Measurements from ENCODE around the gene TRABD2B. TPM values are rescaled to one million over a fixed set of nuclear protein-coding genes. Genes with fewer than 3 reads are reported as not detected.

Gene TRABD2B
- total and polyA plus RNA-seq, 2 of the 13 experiments (the other 11 are each of a cell fraction or from before 2014, with no cell fraction given): 0.04 TPM; not detected in 1

- H3K27ac ChIP-seq (ENCODE audit: extremely low read length, insufficient read depth, low read length): no peak overlapping the region
- H3K79me2 ChIP-seq (ENCODE audit: insufficient read depth, low read length): no peaks in the 10 kb centered on the region
- H2AFZ ChIP-seq (ENCODE audit: low read length): no peak overlapping the region
- ChIA-PET CTCF (ENCODE audit: low intra/inter-chr PET ratio, low total read pairs) (no interaction called here), POLR2A (no interaction called here)
- in situ Hi-C loops (cut with HindIII; ENCODE audit: extremely low pct_ligation_motif_present, low pct_unique_long_range_greater_than_20kb): no loop called here
- 61% methylated on average over 5 of the region's 6 CpGs for WGBS (ENCODE audit: low lambda C conversion rate)
- intact Hi-C loops (cut with micrococcal nuclease; ENCODE audit: unreplicated experiment): no loop called here
- H3K4me3 ChIP-seq (replicated peaks in 1 of 3; ENCODE audit: insufficient read depth in 1 of 3, low read depth in 2 of 3, low read length in 3 of 3): no peak overlapping the region
- no peak for ATAC-seq
- no peaks in the 10 kb centered on the region for H4K20me1 ChIP-seq (ENCODE audit: insufficient read depth, low read length)
- DNase-seq (ENCODE audit: low spot score): no peak
- FAIRE-seq: no peak
- no TSS peak for BruUV-seq (replicated peaks)
- no peaks in the 10 kb centered on the region for H3K36me3 ChIP-seq (replicated peaks in 1 of 2; ENCODE audit: control insufficient read depth in 1 of 2, insufficient read depth in 2 of 2, low read length in 2 of 2)
- peaks cover 1 to 16% of the 10 kb centered on the region in 2 experiments; a peak in 2 of 5 replicates for H3K27me3 ChIP-seq (ENCODE audit: control insufficient read depth in 1 of 2, insufficient read depth in 2 of 2, low read length in 2 of 2)
- H3K4me2 ChIP-seq (ENCODE audit: low read depth, low read length): no peak overlapping the region
- no peak overlapping the region for H3K9ac ChIP-seq (ENCODE audit: insufficient read depth, low read depth, low read length)
- peaks cover 31% of the 10 kb centered on the region for H3K4me1 ChIP-seq (ENCODE audit: insufficient read depth, low read length)
- H3K9me3 ChIP-seq (ENCODE audit: low read length): no peaks in the 10 kb centered on the region
- TF ChIP-seq ZNF672 (CRISPR knock-in tag; IDR thresholded peaks at IDR 0.05) (no peak), DNMT1 (CRISPR knock-in tag; IDR thresholded peaks at IDR 0.05) (no peak), SOX5 (CRISPR knock-in tag; IDR thresholded peaks at IDR 0.05; ENCODE audit: borderline replicate concordance) (no peak), ZBTB26 (CRISPR knock-in tag; IDR thresholded peaks at IDR 0.05; ENCODE audit: borderline replicate concordance) (no peak), KMT2A (CRISPR knock-in tag; IDR thresholded peaks at IDR 0.05) (no peak)
- TF ChIP-seq, protein P1, sequence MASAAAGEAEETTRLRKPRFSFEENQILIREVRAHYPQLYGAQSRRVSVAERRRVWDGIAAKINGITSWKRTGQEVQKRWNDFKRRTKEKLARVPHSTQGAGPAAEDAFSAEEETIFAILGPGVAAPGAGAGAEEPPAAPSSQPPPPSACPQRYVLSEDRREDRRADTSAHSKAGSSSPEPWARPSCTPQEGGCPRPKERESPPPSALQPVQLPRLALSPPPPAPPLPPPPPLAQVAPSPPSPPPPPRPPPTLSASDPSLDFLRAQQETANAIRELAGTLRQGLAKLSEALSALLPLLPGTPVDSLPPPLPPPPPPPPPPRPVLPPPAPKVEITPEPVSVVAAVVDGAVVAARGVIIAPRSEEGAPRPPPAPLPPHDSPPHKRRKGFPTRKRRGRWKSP (CRISPR knock-in tag; IDR thresholded peaks at IDR 0.05): no peak
Measured at GRCh38 chr1:47805921-47806361, 191.2 kb downstream of the TRABD2B start.

DNA sequence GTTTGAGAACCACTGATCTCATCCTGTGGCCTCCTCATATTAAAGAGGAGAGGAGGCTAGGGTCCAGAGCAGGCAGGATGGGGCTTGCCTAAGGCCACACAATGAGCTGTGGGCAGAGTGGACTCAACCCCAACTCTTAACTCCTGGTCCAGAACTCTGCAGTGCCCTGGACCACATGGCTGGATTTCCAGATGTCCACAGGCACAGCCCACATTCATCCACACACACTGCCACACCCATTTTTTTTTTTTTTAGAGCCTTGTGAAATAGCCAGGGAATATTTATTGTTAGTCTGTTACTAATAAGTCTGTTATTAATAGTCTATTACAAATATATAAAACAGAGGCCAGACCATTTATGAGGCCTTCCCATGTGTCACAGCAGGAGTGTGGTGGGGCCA, 192.2 kb downstream of the TRABD2B start:
- ChIA-PET CTCF (ENCODE audit: low intra/inter-chr PET ratio, low total read pairs) (no interaction called here), POLR2A (no interaction called here)
- Histone ChIP-seq H3K9me3 (ENCODE audit: low read length) (no peaks in the 10 kb centered on the region), H3K4me1 (ENCODE audit: insufficient read depth, low read length) (peaks cover 22% of the 10 kb centered on the region), H3K27me3 (ENCODE audit: control insufficient read depth in 1 of 2, insufficient read depth in 2 of 2, low read length in 2 of 2) (peaks cover 1 to 21% of the 10 kb centered on the region in 2 experiments; a peak in 2 of 5 replicates), H3K79me2 (ENCODE audit: insufficient read depth, low read length) (no peaks in the 10 kb centered on the region), H4K20me1 (ENCODE audit: insufficient read depth, low read length) (no peaks in the 10 kb centered on the region), H3K36me3 (replicated peaks in 1 of 2; ENCODE audit: control insufficient read depth in 1 of 2, insufficient read depth in 2 of 2, low read length in 2 of 2) (no peaks in the 10 kb centered on the region), H3K9ac (ENCODE audit: insufficient read depth, low read depth, low read length) (no peak overlapping the region), H2AFZ (ENCODE audit: low read length) (no peak overlapping the region), H3K4me3 (replicated peaks in 1 of 3; ENCODE audit: insufficient read depth in 1 of 3, low read depth in 2 of 3, low read length in 3 of 3) (no peak overlapping the region), H3K27ac (ENCODE audit: extremely low read length, insufficient read depth, low read length) (no peak overlapping the region), H3K4me2 (ENCODE audit: low read depth, low read length) (no peak overlapping the region)
- no peak for ATAC-seq
- no peak for DNase-seq (ENCODE audit: low spot score)
- TF ChIP-seq ETV5 (CRISPR knock-in tag; IDR thresholded peaks at IDR 0.05; ENCODE audit: borderline replicate concordance) (no peak), ZNF781 (CRISPR knock-in tag; IDR thresholded peaks at IDR 0.05; ENCODE audit: borderline replicate concordance, not compliant biosample characterization) (no peak), ZNF468 (CRISPR knock-in tag; IDR thresholded peaks at IDR 0.05) (no peak), YEATS4 (CRISPR knock-in tag; IDR thresholded peaks at IDR 0.05; ENCODE audit: borderline replicate concordance) (no peak), ZNF572 (CRISPR knock-in tag; IDR thresholded peaks at IDR 0.05) (no peak), GTF2F1 (IDR thresholded peaks at IDR 0.05; ENCODE audit: low read length) (no peak), ELF3 (CRISPR knock-in tag; IDR thresholded peaks at IDR 0.05) (no peak), AGO1 (IDR thresholded peaks at IDR 0.05; ENCODE audit: low read depth, low read length, poor library complexity, severe bottlenecking) (no peak), ARID2 (CRISPR knock-in tag; IDR thresholded peaks at IDR 0.05; ENCODE audit: borderline replicate concordance) (no peak), SPEN (CRISPR knock-in tag; IDR thresholded peaks at IDR 0.05; ENCODE audit: low read depth) (no peak), TAF15 (IDR thresholded peaks at IDR 0.05; ENCODE audit: low read depth, low read length, poor library complexity, severe bottlenecking) (no peak)
- TF ChIP-seq, protein P2, sequence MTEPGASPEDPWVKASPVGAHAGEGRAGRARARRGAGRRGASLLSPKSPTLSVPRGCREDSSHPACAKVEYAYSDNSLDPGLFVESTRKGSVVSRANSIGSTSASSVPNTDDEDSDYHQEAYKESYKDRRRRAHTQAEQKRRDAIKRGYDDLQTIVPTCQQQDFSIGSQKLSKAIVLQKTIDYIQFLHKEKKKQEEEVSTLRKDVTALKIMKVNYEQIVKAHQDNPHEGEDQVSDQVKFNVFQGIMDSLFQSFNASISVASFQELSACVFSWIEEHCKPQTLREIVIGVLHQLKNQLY (CRISPR knock-in tag; IDR thresholded peaks at IDR 0.05): no peak
- intact Hi-C loops (cut with micrococcal nuclease; ENCODE audit: unreplicated experiment) (no loop called here), in situ Hi-C loops (cut with HindIII; ENCODE audit: extremely low pct_ligation_motif_present, low pct_unique_long_range_greater_than_20kb) (no loop called here)
- FAIRE-seq: no peak
- BruUV-seq (replicated peaks): no TSS peak
